HL-60 (cell line): Measurements from ENCODE around the gene HYAL3.

ENCODE experiments used
- DNase-seq, 2 experiments: peaks; one replicate each; pipeline ENCODE4 v3.0.0-alpha.2; 2010 to 2020; ENCODE audit warnings: low read depth in 1 of 2, low spot score in 1 of 2
- H3K27ac ChIP-seq: fragments of 250-450 bp; sonication (Bioruptor Pico); replicated peaks from 2 replicates; pipeline ENCODE4 v1.5.1; 2020; ENCODE audit warnings: mild to moderate bottlenecking, moderate library complexity
- H3K27me3 ChIP-seq: fragments of 250-450 bp; sonication (Bioruptor Pico); 2 replicates; pipeline ENCODE4 v1.5.1; 2021; ENCODE audit warnings: mild to moderate bottlenecking, moderate library complexity; ENCODE audit not compliant: insufficient read depth, poor library complexity, severe bottlenecking
- H3K4me3 ChIP-seq: replicated peaks from 2 replicates; pipeline ENCODE4 v1.5.1; 2011; ENCODE audit warnings: mild to moderate bottlenecking, control low read depth, low read length; ENCODE audit not compliant: insufficient read depth
- CTCF ChIP-seq: IDR thresholded peaks from one replicate; pipeline ENCODE4 v1.5.1; 2011; ENCODE audit warnings: low read length, control low read depth, inconsistent platforms; ENCODE audit not compliant: insufficient read depth
- GABPA ChIP-seq: IDR thresholded peaks from 2 replicates; pipeline ENCODE4 v1.6.1; 2012; ENCODE audit warnings: low read depth
- POLR2AphosphoS5 ChIP-seq: IDR thresholded peaks from 2 replicates; pipeline ENCODE4 v1.6.1; 2012; ENCODE audit warnings: low read depth
- REST ChIP-seq: IDR thresholded peaks from 2 replicates; pipeline ENCODE4 v1.6.1; 2012; ENCODE audit warnings: low read depth; ENCODE audit not compliant: insufficient replicate concordance
- SPI1 ChIP-seq: IDR thresholded peaks from 2 replicates; pipeline ENCODE4 v1.6.1; 2012; ENCODE audit warnings: low read depth, mild to moderate bottlenecking, borderline replicate concordance

The HYAL3 gene

GRCh38 chr3:50296721-50297383 is 2.4 kb downstream of the HYAL3 start:
- Histone ChIP-seq H3K4me3 (no peak overlapping the region), H3K27me3 (no peaks in the 10 kb centered on the region), H3K27ac (no peak overlapping the region)
- no peak for TF ChIP-seq REST
- no peak for TF ChIP-seq GABPA
- no peak for TF ChIP-seq SPI1
- no peak for TF ChIP-seq POLR2AphosphoS5
- no peak for TF ChIP-seq CTCF
- DNase-seq, result no peak

- TF ChIP-seq REST, result no peak
- no peak for TF ChIP-seq SPI1
- no peak for TF ChIP-seq CTCF
- TF ChIP-seq POLR2AphosphoS5, result no peak
- TF ChIP-seq GABPA, result no peak
- no peaks in the 10 kb centered on the region for H3K27me3 ChIP-seq
- H3K27ac ChIP-seq, result no peak overlapping the region
- DNase-seq, result no peak
- no peak overlapping the region for H3K4me3 ChIP-seq
Observed at GRCh38 chr3:50295553-50296431, 3.4 kb downstream of the HYAL3 start.

GRCh38 chr3:50294492-50295403 is 4.5 kb downstream of the HYAL3 start:
- Histone ChIP-seq H3K4me3 (no peak overlapping the region), H3K27ac (no peak overlapping the region), H3K27me3 (no peaks in the 10 kb centered on the region)
- no peak for DNase-seq
- TF ChIP-seq CTCF, result no peak
- no peak for TF ChIP-seq POLR2AphosphoS5
- no peak for TF ChIP-seq GABPA
- no peak for TF ChIP-seq SPI1
- no peak for TF ChIP-seq REST
